Measurements from ENCODE around the gene NEU1. TPM values are rescaled to one million over a fixed set of nuclear protein-coding genes. Genes with fewer than 3 reads are reported as not detected.
"Not testable (repeated sequence)": the region's sequence is repeated elsewhere in the genome, so short reads cannot be mapped to it uniquely, and the experiment has no call there.

Gene NEU1
- total RNA-seq (2014; rRNA removed; shearing (Covaris generic)) = 5.5 and 7.0 TPM in 2 replicates
- total RNA-seq (2022) = 10.6 and 13.4 TPM in 2 replicates
- percentile 46 among the genes with signal in this experiment for Bru-seq, nascent RNA
- percentile 67 among the genes with signal in this experiment for BruChase-seq, experiment 1, labeled RNA remaining after a 6-hour chase
- percentile 67 among the genes with signal in this experiment for BruChase-seq, experiment 2, labeled RNA remaining after a 2-hour chase
- long read RNA-seq, transcript NEU1-206 (6 exons, 2,045 nt) = major isoform, 19 of 23 reads
- long read RNA-seq, partial matches to known transcripts = 0 of 23 reads
- long read RNA-seq, other reads (novel, unspliced or antisense) = 2 of 23 reads

GRCh38 chr6:31862344-31863235 lies at the start of gene NEU1:
Gene NEU1, minus strand, starts transcription at chr6:31862821. Its CDS starts 45 bp downstream, at chr6:31862776.
- intact Hi-C loops (cut with micrococcal nuclease; ENCODE audit: unreplicated experiment) = loop anchor here (1.0 to 2.0 kb wide), 4 partner anchors 28 to 320 kb away; partner anchors contain the start of genes DDX39B and VARS1
- H2AFZ ChIP-seq (ENCODE audit: low read length) = peak within 1 kb of the TSS; percentile 76; the same call in 1 of the 2 replicates
- no TSS peak for BruUV-seq (replicated peaks)

GRCh38 chr6:31911826-31912585 lies 49.4 kb upstream of the NEU1 start:
- POLR2A ChIA-PET = no interaction called here
- H3K9me2 ChIP-seq (ENCODE audit: insufficient read depth, low read length) = no peaks in the 10 kb centered on the region
- no peak overlapping the region for H3K4me3 ChIP-seq (ENCODE audit: low read depth, low read length, poor library complexity, severe bottlenecking)
- intact Hi-C loops (cut with micrococcal nuclease; ENCODE audit: unreplicated experiment) = no loop called here
- H3K4me1 ChIP-seq (ENCODE audit: insufficient read depth, low read length, poor library complexity, severe bottlenecking) = peaks cover 4% of the 10 kb centered on the region
- no peaks in the 10 kb centered on the region for H4K20me1 ChIP-seq (ENCODE audit: insufficient read depth, low read length)
- no TSS peak for BruUV-seq (replicated peaks)
- CTCF ChIA-PET (ENCODE audit: unreplicated experiment) = no interaction called here
- H3K27ac ChIP-seq (ENCODE audit: low read depth, low read length, poor library complexity, severe bottlenecking) = no peak overlapping the region
- no peak overlapping the region for H2AFZ ChIP-seq (ENCODE audit: low read length)
- DNase-seq (ENCODE audit: low spot score) = no peak
- H3K36me3 ChIP-seq (ENCODE audit: insufficient read depth, low read length) = no peaks in the 10 kb centered on the region
- H3K4me2 ChIP-seq (ENCODE audit: low read length) = no peak overlapping the region
- TF ChIP-seq CTCF (conservative IDR thresholded peaks at IDR 0.05; ENCODE audit: low read length) = no peak
- TF ChIP-seq EZH2phosphoT487 (IDR thresholded peaks at IDR 0.05; ENCODE audit: borderline replicate concordance, low read depth, low read length) = no peak
- no peaks in the 10 kb centered on the region for H3K79me2 ChIP-seq (ENCODE audit: insufficient read depth, low read depth, low read length)
- H3K9me3 ChIP-seq (ENCODE audit: low read length) = no peaks in the 10 kb centered on the region

More at GRCh38 chr6:31862344-31863235, at the start of gene NEU1:
- peak within 1 kb of the TSS; percentile 85 for H3K4me2 ChIP-seq (ENCODE audit: low read length)
- TF ChIP-seq CTCF (conservative IDR thresholded peaks at IDR 0.05; ENCODE audit: low read length) = no peak
- no peak for TF ChIP-seq EZH2phosphoT487 (IDR thresholded peaks at IDR 0.05; ENCODE audit: borderline replicate concordance, low read depth, low read length)
- DNase-seq (ENCODE audit: low spot score) = peak; percentile 100
- ChIA-PET POLR2A (interaction anchor here (0.5 to 1.5 kb wide), 15 partner anchors 10 to 198 kb away, joined by 3 to 8 read pairs (median 4); partner anchors contain the start of genes EHMT2, GPANK1, LSM2 and ZBTB12), CTCF (ENCODE audit: unreplicated experiment) (no interaction called here)
- H3K27ac ChIP-seq (ENCODE audit: low read depth, low read length, poor library complexity, severe bottlenecking) = peak within 1 kb of the TSS; percentile 74
- H3K9me3 ChIP-seq (ENCODE audit: low read length) = no peaks in the 10 kb centered on the region
- H3K4me3 ChIP-seq (ENCODE audit: low read depth, low read length, poor library complexity, severe bottlenecking) = peak within 1 kb of the TSS; percentile 75
- no peaks in the 10 kb centered on the region for H3K9me2 ChIP-seq (ENCODE audit: insufficient read depth, low read length)
- peaks cover 20% of the 10 kb centered on the region for H3K4me1 ChIP-seq (ENCODE audit: insufficient read depth, low read length, poor library complexity, severe bottlenecking)
- no peaks in the 10 kb centered on the region for H3K79me2 ChIP-seq (ENCODE audit: insufficient read depth, low read depth, low read length)
- H3K36me3 ChIP-seq (ENCODE audit: insufficient read depth, low read length) = no peaks in the 10 kb centered on the region
- H4K20me1 ChIP-seq (ENCODE audit: insufficient read depth, low read length) = no peaks in the 10 kb centered on the region

GRCh38 chr6:31909298-31909697 lies 46.7 kb upstream of the NEU1 start:
- H3K4me1 ChIP-seq (ENCODE audit: insufficient read depth, low read length, poor library complexity, severe bottlenecking); H3K9me2 ChIP-seq (ENCODE audit: insufficient read depth, low read length); CTCF ChIA-PET (ENCODE audit: unreplicated experiment); DNase-seq (ENCODE audit: low spot score); intact Hi-C loops (cut with micrococcal nuclease; ENCODE audit: unreplicated experiment); H3K36me3 ChIP-seq (ENCODE audit: insufficient read depth, low read length); H3K4me2 ChIP-seq (ENCODE audit: low read length); H3K4me3 ChIP-seq (ENCODE audit: low read depth, low read length, poor library complexity, severe bottlenecking); BruUV-seq (replicated peaks); H3K9me3 ChIP-seq (ENCODE audit: low read length); H3K79me2 ChIP-seq (ENCODE audit: insufficient read depth, low read depth, low read length); H2AFZ ChIP-seq (ENCODE audit: low read length); H4K20me1 ChIP-seq (ENCODE audit: insufficient read depth, low read length); H3K27ac ChIP-seq (ENCODE audit: low read depth, low read length, poor library complexity, severe bottlenecking): not testable (repeated sequence)
- POLR2A ChIA-PET = interaction anchor here (0.6 to 1.0 kb wide), 3 partner anchors 10 to 65 kb away, joined by 3 to 9 read pairs (median 4); no protein-coding TSS in a partner anchor

Measured in OCI-LY7 (cell line).